ENCODE data around the gene IGSF11.
"Not testable (repeated sequence)": the region's sequence is repeated elsewhere in the genome, so short reads cannot be mapped to it uniquely, and the experiment has no call there.

The IGSF11 gene

GRCh38 chr3:118990823-118991560, 43.7 kb downstream of the IGSF11 start:
- no peak for DNase-seq (ENCODE audit: low read depth)

- DNase-seq (ENCODE audit: low read depth) = no peak
These were observed 46.2 kb downstream of the IGSF11 start for GRCh38 chr3:118988198-118989130.

- no peak for DNase-seq (ENCODE audit: low read depth)
These were observed 47.2 kb downstream of the IGSF11 start for GRCh38 chr3:118987477-118987876.

GRCh38 chr3:118986734-118987133, 47.9 kb downstream of the IGSF11 start:
- DNase-seq (ENCODE audit: low read depth) = no peak

GRCh38 chr3:118984699-118985098, 49.9 kb downstream of the IGSF11 start:
- no peak for DNase-seq (ENCODE audit: low read depth)

- DNase-seq (ENCODE audit: low read depth) = no peak
These were observed 53.0 kb downstream of the IGSF11 start for GRCh38 chr3:118981494-118982134.

GRCh38 chr3:118980832-118981231, 53.8 kb downstream of the IGSF11 start:
- no peak for DNase-seq (ENCODE audit: low read depth)

- no peak for DNase-seq (ENCODE audit: low read depth)
These were observed 56.3 kb downstream of the IGSF11 start for GRCh38 chr3:118978393-118978758.

GRCh38 chr3:118977671-118978392, 56.8 kb downstream of the IGSF11 start:
- DNase-seq (ENCODE audit: low read depth) = no peak

- no peak for DNase-seq (ENCODE audit: low read depth)
These were observed 57.5 kb downstream of the IGSF11 start for GRCh38 chr3:118977118-118977517.

- DNase-seq (ENCODE audit: low read depth) = not testable (repeated sequence)
These were observed 59.2 kb downstream of the IGSF11 start for GRCh38 chr3:118975476-118975875.

GRCh38 chr3:118974356-118975097, 60.1 kb downstream of the IGSF11 start:
- DNase-seq (ENCODE audit: low read depth) = no peak

- no peak for DNase-seq (ENCODE audit: low read depth)
These were observed 61.6 kb downstream of the IGSF11 start for GRCh38 chr3:118973050-118973449.

- DNase-seq (ENCODE audit: low read depth) = no peak
These were observed 63.8 kb downstream of the IGSF11 start for GRCh38 chr3:118970819-118971218.

GRCh38 chr3:118968640-118969039, 66.0 kb downstream of the IGSF11 start:
- no peak for DNase-seq (ENCODE audit: low read depth)

GRCh38 chr3:118968111-118968510, 66.5 kb downstream of the IGSF11 start:
- no peak for DNase-seq (ENCODE audit: low read depth)

GRCh38 chr3:118966700-118967099, 67.9 kb downstream of the IGSF11 start:
- no peak for DNase-seq (ENCODE audit: low read depth)

- no peak for DNase-seq (ENCODE audit: low read depth)
These were observed 70.9 kb downstream of the IGSF11 start for GRCh38 chr3:118963711-118964110.

GRCh38 chr3:118960876-118961450, 73.7 kb downstream of the IGSF11 start:
- no peak for DNase-seq (ENCODE audit: low read depth)

GRCh38 chr3:118955914-118956556, 78.6 kb downstream of the IGSF11 start:
- no peak for DNase-seq (ENCODE audit: low read depth)
